BJ (cell line): ENCODE data around the gene TCP10L. TPM values are rescaled to one million over a fixed set of nuclear protein-coding genes. Genes with fewer than 3 reads are reported as not detected.
"Not testable (repeated sequence)": the region's sequence is repeated elsewhere in the genome, so short reads cannot be mapped to it uniquely, and the experiment has no call there.

Experiments
- CTCF ChIA-PET: fragments of 350-600 bp; formaldehyde crosslinking; extraction: SDS; loops from one replicate; lab custom pipeline; 2021; ENCODE audit warnings: antibody characterized with exemption, inconsistent platforms; lab: Yijun Ruan, JAX
- POLR2A ChIA-PET: fragments of 300-600 bp; sonication (Branson Sonifier 250); formaldehyde crosslinking; extraction: SDS; loops from one replicate; lab custom pipeline; 2021; ENCODE audit warnings: antibody characterized with exemption; lab: Charles Lee
- DNase-seq: peaks from one replicate; pipeline ENCODE4 v3.0.0-alpha.2; 2011; ENCODE audit warnings: low read depth
- H3K27me3 ChIP-seq: 2 replicates; pipeline ENCODE4 v1.6.0; 2011; ENCODE audit warnings: low read length; ENCODE audit not compliant: control insufficient read depth, insufficient read depth
- H3K36me3 ChIP-seq: 2 replicates; pipeline ENCODE4 v1.5.1; 2011; ENCODE audit warnings: low read length; ENCODE audit not compliant: control insufficient read depth, insufficient read depth
- H3K4me3 ChIP-seq: 2 replicates; pipeline ENCODE4 v1.5.1; 2011; ENCODE audit warnings: low read depth, mild to moderate bottlenecking, control low read depth, low read length
- polyA plus RNA-seq: library from polyadenylated mRNA; depleted of rRNA; stranded (reverse); fragments of >200 nt; gene quantifications from 2 replicates; pipeline ENCODE4 v1.2.3, GENCODE V29; 2011
- TF ChIP-seq, protein P1 (sequence below): IDR thresholded peaks from 2 replicates; pipeline ENCODE4 v1.5.1; 2011; ENCODE audit warnings: low read depth, mild to moderate bottlenecking, control low read depth, inconsistent platforms, low read length, moderate library complexity; ENCODE audit not compliant: insufficient read depth

TCP10L gene
- polyA plus RNA-seq, 1 experiment: not detected

DNA sequence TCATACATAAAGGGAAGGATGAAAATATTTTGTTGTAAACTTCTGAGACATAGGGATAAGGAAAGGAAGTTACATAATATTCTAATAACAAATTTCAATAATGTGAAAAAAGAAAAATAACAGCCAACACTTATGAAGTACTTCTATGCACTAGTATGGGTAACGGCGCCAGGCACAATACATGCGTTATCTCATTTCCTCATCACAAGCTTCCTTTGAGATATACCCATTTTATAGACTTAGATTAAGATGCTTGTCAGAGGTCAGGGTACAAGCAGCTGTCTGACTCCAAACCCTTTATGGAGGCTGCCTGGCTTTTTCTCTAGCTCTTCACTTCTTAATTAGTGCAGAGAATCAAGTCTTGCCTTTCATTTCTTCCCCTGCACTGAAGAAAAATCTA, 41.3 kb downstream of the TCP10L start:
- ChIA-PET POLR2A (no interaction called here), CTCF (interaction anchor here (0.7 kb wide), 1 partner anchor 838 kb away, joined by 3 read pairs; no protein-coding TSS in a partner anchor)
- no peak for DNase-seq
- TF ChIP-seq, protein P1, sequence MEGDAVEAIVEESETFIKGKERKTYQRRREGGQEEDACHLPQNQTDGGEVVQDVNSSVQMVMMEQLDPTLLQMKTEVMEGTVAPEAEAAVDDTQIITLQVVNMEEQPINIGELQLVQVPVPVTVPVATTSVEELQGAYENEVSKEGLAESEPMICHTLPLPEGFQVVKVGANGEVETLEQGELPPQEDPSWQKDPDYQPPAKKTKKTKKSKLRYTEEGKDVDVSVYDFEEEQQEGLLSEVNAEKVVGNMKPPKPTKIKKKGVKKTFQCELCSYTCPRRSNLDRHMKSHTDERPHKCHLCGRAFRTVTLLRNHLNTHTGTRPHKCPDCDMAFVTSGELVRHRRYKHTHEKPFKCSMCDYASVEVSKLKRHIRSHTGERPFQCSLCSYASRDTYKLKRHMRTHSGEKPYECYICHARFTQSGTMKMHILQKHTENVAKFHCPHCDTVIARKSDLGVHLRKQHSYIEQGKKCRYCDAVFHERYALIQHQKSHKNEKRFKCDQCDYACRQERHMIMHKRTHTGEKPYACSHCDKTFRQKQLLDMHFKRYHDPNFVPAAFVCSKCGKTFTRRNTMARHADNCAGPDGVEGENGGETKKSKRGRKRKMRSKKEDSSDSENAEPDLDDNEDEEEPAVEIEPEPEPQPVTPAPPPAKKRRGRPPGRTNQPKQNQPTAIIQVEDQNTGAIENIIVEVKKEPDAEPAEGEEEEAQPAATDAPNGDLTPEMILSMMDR: no peak
- Histone ChIP-seq H3K36me3 (no peaks in the 10 kb centered on the region), H3K4me3 (no peak overlapping the region), H3K27me3 (no peaks in the 10 kb centered on the region)

GRCh38 chr21:32543056-32543455, 42.3 kb downstream of the TCP10L start:
- H3K4me3 ChIP-seq, H3K27me3 ChIP-seq, POLR2A ChIA-PET, H3K36me3 ChIP-seq, DNase-seq: not testable (repeated sequence)
- CTCF ChIA-PET: interaction anchor here (0.8 kb wide), 1 partner anchor 16 kb away, joined by 3 read pairs; no protein-coding TSS in a partner anchor

GRCh38 chr21:32539378-32539777, 45.9 kb downstream of the TCP10L start:
- no peaks in the 10 kb centered on the region for H3K27me3 ChIP-seq
- DNase-seq: no peak
- ChIA-PET POLR2A (no interaction called here), CTCF (interaction anchor here (1.2 kb wide), 1 partner anchor 14 kb away, joined by 4 read pairs; no protein-coding TSS in a partner anchor)
- H3K4me3 ChIP-seq: no peak overlapping the region
- TF ChIP-seq, protein P1: no peak
- no peaks in the 10 kb centered on the region; the same call in 1 of the 2 replicates for H3K36me3 ChIP-seq

DNA sequence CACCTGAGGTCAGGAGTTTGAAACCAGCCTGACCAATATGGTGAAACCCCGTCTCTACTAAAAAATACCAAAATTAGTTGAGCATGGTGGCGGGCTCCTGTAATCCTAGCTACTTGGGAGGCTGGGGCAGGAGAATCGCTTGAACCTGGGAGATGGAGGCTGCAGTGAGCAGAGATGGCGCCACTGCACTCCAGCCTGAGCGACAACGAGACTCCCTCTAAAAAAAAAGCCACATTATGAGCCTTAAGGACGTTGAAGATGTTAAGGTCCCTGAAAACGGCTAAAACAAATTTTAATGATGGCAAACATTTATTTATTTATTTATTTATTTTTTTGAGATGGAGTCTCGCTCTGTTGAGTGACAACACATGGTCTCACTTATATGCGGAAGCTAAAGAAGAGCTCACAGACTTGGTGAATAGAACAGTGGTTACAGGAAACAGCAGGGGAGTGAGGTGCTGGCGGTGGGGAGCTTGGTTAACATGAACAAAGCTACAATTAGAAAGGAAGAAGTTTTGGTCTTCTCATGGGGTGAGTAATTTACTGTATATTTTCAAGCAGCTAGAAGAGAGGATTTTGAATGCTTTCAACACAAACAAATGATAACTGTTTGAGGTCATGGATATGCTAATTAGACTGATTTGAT, 47.1 kb downstream of the TCP10L start:
- no peak for DNase-seq
- TF ChIP-seq, protein P1: no peak
- Histone ChIP-seq H3K4me3 (no peak overlapping the region), H3K27me3 (no peaks in the 10 kb centered on the region), H3K36me3 (no peaks in the 10 kb centered on the region; the same call in 1 of the 2 replicates)
- ChIA-PET CTCF (interaction anchor here (0.8 kb wide), 1 partner anchor 9 kb away, joined by 3 read pairs; no protein-coding TSS in a partner anchor), POLR2A (no interaction called here)

DNA sequence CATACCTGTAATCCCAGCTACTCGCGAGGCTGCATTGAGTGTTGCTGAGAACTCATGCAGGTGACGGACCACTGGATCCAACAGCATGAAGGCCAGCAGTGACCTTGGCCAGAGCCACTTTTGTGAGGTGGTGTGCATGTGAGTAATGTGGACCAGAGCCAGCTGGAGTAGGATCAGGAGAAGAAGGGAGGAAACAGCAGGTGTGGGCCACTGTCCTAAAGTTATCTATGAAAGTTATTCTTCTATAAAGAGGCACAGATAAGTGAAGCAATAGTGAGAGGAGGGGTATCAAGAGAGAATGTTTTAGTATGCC, 47.8 kb downstream of the TCP10L start:
- Histone ChIP-seq H3K27me3 (no peaks in the 10 kb centered on the region), H3K36me3 (no peaks in the 10 kb centered on the region; the same call in 1 of the 2 replicates), H3K4me3 (no peak overlapping the region)
- POLR2A ChIA-PET: no interaction called here
- CTCF ChIA-PET: interaction anchor here (1.1 kb wide), 1 partner anchor 15 kb away, joined by 3 read pairs; no protein-coding TSS in a partner anchor
- no peak for DNase-seq
- TF ChIP-seq, protein P1: no peak
